HG02973 (cell line): ENCODE data around the gene SP3.

Source experiments
- ATAC-seq: cut with Tn5 transposase; IDR thresholded peaks from one replicate; pipeline ENCODE4 v1.9.1; 2021; ENCODE audit warnings: moderate library complexity; ENCODE audit not compliant: unreplicated experiment

Gene SP3

DNA sequence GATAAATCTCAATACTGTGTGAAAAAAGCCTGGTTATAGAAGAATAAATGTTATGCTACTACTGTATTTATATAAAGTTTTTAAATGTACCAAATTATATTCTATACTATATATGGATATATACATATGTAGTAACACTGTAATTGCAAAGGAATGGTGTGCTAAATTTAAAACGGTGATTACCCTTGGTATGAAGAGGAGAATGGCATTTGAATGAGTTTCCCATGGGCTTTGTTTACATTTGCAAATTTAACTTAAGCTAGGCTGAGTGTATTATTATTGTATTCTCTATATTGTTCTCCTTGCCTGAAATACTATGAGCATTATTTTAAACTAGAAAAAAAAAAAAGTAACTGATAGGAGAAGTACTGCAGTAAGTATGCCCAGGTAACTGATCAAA, 4.7 kb upstream of the SP3 start:
- no peak for ATAC-seq

- ATAC-seq, result no peak
Measured at GRCh38 chr2:173968551-173968950, 3.4 kb upstream of the SP3 start.

- ATAC-seq, result no peak
Measured at GRCh38 chr2:173966274-173967098, 1.3 kb upstream of the SP3 start.

GRCh38 chr2:173964565-173965371, 405 bp downstream of the SP3 start:
- peak; percentile 16 for ATAC-seq

- peak; percentile 45 for ATAC-seq
Measured at GRCh38 chr2:173963817-173964564, 1.2 kb downstream of the SP3 start.

DNA sequence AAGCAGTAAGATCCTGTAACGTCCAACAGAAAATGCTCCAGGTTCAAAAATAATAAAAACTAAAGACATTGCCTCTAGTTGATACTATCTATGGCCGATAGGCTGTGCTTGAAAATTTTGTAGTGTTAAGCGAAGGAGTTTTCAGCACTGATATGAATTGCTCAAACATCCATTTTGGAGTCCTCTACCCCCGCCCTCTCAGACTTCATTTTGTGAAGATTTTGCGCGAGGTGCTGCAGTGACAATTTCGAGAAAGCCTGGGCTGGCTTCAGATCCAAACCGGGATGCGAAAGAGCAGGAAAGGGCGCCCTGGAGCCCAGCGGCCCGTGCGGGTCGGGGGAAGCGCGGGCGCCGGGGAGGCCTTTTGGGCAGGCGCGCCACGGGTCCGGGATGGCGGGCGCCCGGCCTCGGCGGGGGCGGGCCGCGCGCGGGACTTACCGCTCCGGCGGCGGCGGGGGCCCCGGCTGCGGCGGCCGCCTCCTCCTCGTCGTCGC, 1.8 kb downstream of the SP3 start:
- ATAC-seq, result peak; percentile 27

GRCh38 chr2:173962583-173963110, 2.5 kb downstream of the SP3 start:
- no peak for ATAC-seq

DNA sequence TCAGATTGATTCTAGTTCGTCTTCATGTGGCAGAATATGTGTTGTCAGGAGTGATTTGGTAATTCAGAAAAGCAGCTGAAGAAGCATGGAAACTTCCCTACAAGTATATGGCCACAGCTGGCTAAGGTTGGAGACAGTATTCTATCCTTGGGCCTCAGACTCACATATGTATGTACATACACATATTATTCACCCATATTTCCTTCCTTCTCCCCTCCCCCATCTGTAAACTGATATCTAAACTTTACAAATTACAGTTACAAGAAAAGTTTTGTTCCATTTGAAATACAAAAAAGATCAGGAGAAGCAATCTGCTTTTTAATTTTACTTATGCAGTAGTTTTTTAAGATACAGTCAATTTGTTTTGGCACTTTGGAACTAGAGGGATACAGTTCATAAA, 3.1 kb downstream of the SP3 start:
- no peak for ATAC-seq

- no peak for ATAC-seq
Measured at GRCh38 chr2:173961346-173961705, 3.8 kb downstream of the SP3 start.

DNA sequence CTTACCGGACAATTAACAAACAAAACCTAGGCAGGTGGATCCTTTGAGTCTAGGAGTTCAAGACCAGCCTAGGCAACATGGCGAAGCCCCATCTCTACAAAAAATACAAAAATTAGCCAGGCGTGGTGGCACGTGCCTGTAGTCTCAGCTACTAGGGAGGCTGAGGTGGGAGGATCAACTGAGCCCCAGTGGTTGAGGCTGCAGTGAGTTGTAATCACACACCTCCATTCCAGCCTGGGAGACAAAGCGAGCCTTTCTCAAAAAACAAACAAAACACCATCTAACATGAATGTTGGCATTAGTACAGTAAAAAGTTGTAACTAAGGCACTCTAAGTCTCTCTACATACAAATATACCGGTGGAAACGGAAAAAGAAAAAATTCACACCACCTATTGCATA, 5.3 kb downstream of the SP3 start:
- ATAC-seq, result no peak

- no peak for ATAC-seq
Measured at GRCh38 chr2:173959358-173959884, 5.8 kb downstream of the SP3 start.

DNA sequence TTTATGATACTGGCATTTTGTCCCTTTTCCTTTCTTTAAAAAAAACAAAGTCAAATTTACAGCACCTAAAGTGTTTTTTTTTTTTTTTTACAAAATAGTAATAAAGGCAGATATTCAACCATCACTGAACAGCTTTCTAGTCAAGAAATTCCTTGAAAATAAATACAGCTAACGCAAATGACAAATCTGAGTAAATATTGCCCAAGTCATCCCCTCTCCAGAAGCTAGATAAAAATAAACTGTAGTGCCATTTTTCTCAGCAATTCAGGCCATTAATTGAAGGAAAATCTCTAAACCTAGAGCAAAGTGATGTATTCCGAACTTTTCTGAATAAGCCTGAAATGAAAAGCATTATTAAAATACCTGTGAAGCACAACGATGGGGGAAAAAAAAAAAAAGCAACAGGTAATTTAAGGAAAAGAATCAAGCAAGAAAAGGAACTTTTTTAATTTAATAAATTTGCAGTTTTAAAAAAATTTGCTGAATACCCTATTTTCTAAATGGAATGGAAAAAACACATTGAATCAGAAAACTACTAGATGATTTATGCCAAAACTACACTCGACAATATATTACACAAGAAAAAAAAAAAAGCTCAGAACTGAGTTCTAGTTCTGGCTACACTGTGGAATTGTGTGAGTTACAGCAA, 6.9 kb downstream of the SP3 start:
- no peak for ATAC-seq

GRCh38 chr2:173957517-173957916, 7.7 kb downstream of the SP3 start:
- ATAC-seq, result no peak

DNA sequence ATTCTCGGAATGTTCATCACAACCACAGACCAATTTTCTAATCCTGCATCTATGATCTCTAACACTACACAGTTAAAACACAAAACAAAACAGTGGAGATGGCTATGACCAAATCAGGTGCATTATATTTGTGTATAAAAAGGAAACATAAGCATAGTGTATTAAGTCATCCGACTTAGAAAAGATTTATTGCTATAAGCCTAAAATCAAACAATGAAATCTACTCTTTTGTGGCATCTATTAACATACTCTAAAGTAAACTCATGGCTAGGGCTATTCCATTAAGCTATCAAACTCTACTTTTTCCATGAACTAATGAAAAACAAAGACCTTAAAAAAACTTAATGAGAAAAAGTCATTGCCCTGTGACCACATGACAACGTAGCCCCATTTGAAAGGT, 8.7 kb downstream of the SP3 start:
- ATAC-seq, result no peak

- ATAC-seq, result no peak
Measured at GRCh38 chr2:173955867-173956266, 9.3 kb downstream of the SP3 start.

GRCh38 chr2:173955004-173955403, 10.2 kb downstream of the SP3 start:
- no peak for ATAC-seq

GRCh38 chr2:173953047-173953424, 12.1 kb downstream of the SP3 start:
- ATAC-seq, result no peak

DNA sequence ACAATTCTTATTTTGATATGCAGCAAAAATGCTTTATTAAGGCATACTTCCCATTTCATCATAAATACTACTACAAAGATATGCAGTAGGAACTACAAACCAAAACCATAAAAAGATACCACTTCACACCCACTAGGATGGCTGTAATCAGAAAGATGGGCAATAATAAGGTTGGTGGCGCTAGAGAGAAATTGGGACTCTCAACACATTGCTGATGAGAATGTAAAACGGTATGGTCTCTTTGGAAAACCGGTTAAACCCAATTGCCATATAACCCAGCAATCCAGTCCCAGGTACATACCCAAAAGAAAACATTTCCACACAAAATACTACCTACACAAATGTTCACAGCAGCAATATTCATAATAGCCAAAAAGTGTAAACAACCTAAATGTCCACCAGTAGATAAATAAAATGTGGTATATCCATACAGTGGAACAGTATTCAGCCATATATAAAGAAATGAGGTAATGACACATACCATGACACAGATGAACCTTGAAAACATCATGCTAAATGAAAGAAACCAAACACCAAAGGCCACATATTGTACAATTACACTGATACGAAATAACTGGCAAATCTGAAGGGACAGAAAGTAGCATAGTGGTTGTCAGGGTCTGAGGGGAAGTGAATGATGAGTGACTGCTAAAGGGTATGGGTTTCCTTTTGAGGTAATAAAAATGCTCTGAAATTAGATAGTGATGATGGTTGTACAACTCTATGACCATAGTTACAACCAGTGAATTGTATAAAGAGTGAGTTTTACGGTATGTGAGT, 12.7 kb downstream of the SP3 start:
- ATAC-seq, result no peak

- ATAC-seq, result no peak
Measured at GRCh38 chr2:173948842-173949241, 16.3 kb downstream of the SP3 start.

- no peak for ATAC-seq
Measured at GRCh38 chr2:173948198-173948597, 17.0 kb downstream of the SP3 start.
